GM10248 (cell line): Measurements from ENCODE around the gene RSPH9.

ENCODE experiments used
- CTCF ChIA-PET: fragments of 300-600 bp; sonication (Branson Sonifier 250); formaldehyde crosslinking; extraction: SDS; loops from one replicate; lab custom pipeline; 2021; ENCODE audit warnings: antibody characterized with exemption; lab: Yijun Ruan, JAX
- POLR2A ChIA-PET: fragments of 350-650 bp; sonication (Branson Sonifier 250); formaldehyde crosslinking; extraction: SDS; loops from one replicate; lab custom pipeline; 2020; ENCODE audit warnings: antibody characterized with exemption; lab: Yijun Ruan, JAX
- DNase-seq: peaks from one replicate; pipeline ENCODE4 v3.0.0; 2012; ENCODE audit errors: extremely low spot score
- TF ChIP-seq, protein P1 (sequence below): IDR thresholded peaks from 2 replicates; pipeline ENCODE4 v1.5.1; 2012; ENCODE audit warnings: mild to moderate bottlenecking, low read depth; ENCODE audit errors: extremely low read depth, missing control alignments, control extremely low read depth

RSPH9 gene

DNA sequence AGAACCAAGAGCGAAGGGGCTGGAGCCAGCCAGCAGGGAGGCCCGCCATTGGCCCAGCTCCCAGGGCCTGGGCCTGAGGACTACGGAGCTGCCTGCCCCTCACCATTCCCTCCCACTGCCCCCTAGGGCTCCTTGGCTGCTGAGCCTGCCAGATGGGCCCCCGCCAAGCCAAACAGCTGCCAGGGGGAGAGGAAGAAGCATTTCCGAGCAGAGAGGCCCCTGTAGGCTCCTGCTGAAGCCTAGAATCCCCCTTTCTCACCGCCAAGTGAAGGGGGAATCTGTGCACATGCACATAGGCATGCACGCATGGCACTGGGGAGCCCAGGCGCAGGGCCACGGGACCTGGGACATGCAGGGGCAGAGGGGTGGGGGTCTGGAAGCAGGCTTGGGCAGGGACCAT is 71.3 kb downstream of the RSPH9 start:
- POLR2A ChIA-PET, result no interaction called here
- TF ChIP-seq, protein P1, sequence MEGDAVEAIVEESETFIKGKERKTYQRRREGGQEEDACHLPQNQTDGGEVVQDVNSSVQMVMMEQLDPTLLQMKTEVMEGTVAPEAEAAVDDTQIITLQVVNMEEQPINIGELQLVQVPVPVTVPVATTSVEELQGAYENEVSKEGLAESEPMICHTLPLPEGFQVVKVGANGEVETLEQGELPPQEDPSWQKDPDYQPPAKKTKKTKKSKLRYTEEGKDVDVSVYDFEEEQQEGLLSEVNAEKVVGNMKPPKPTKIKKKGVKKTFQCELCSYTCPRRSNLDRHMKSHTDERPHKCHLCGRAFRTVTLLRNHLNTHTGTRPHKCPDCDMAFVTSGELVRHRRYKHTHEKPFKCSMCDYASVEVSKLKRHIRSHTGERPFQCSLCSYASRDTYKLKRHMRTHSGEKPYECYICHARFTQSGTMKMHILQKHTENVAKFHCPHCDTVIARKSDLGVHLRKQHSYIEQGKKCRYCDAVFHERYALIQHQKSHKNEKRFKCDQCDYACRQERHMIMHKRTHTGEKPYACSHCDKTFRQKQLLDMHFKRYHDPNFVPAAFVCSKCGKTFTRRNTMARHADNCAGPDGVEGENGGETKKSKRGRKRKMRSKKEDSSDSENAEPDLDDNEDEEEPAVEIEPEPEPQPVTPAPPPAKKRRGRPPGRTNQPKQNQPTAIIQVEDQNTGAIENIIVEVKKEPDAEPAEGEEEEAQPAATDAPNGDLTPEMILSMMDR, result no peak
- no peak for DNase-seq
- CTCF ChIA-PET, result interaction anchor here (0.8 to 1.6 kb wide), 3 partner anchors 47 to 358 kb away, joined by 3 to 4 read pairs (median 3); no protein-coding TSS in a partner anchor

DNA sequence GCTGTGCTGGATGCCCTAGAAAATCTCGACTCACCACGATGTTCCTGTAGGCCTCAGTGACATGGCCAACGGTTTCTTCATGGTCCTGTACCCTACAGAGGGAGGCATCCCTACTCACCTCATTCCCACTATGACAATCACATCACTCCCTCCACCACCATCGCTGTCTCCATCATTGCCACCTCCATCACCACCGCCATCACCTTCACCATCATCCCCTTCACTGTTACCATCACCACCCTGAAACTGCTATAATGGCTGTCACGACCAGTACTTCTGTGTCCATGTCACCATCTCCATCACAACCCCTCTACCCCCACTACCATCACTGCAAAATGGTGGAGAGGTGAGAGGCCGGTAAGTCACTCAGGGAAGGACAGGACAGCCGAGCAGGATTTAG is 72.6 kb downstream of the RSPH9 start:
- no peak for DNase-seq
- ChIA-PET CTCF (no interaction called here), POLR2A (no interaction called here)
- TF ChIP-seq, protein P1, result no peak

DNA sequence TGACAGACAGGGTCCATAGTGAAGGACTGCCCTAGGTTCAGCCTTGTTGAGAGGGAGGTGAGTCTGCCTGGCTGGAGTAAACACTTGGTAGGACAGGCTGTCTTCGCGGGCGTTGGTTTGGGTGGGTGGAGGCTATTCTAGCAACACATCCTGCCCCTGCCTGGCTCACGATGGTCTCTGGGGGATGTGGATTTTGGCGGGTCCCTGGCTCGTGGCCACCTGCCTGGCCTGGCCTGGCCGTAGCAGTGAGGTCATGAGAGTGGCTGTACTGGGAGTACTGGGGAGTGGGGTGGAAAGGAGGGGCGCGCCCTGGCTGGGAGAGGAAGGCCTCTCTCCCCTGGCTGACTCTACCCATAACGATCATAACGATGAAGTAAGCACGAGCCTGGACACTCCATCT is 73.0 kb downstream of the RSPH9 start:
- no peak for DNase-seq
- CTCF ChIA-PET, result interaction anchor here (1.1 kb wide), 1 partner anchor 51 kb away, joined by 3 read pairs; no protein-coding TSS in a partner anchor
- POLR2A ChIA-PET, result no interaction called here
- TF ChIP-seq, protein P1, result no peak

DNA sequence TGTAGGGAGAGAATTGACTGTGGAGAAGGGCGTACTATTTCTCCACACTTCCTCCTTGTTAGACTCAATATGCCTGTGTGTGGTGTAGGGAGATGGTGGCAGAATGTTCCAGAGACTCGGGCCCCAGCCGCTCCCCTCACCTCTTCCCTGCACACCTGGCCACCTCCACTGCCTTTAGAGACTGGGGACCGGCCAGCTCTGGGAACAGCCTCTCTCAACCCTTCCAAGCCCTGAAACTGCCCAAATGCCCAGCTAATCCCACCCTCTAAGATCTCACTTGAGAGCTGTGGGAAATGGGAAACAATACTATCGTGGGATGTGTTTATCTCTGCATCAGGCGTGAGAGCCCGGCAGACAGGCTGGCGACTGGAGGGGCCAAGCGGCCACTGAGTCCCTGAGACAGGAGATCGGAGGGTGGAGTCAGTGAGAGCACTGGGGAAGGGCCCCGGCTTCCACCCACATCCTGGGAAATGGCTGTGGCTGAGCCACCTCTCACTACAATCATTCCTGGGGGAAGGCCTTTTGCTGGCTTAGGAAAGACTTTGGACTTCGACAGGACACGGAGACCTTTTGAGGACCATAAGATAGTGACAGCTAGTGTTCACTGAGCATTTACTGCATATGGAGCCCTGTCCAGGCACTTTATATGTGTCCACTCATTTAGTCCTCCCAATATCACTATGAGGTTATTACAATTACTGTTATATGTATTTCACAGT is 73.7 kb downstream of the RSPH9 start:
- ChIA-PET CTCF (interaction anchor here (1.1 to 2.0 kb wide), 5 partner anchors 21 to 360 kb away, joined by 3 to 5 read pairs (median 5); no protein-coding TSS in a partner anchor), POLR2A (no interaction called here)
- no peak for DNase-seq
- TF ChIP-seq, protein P1, result no peak

DNA sequence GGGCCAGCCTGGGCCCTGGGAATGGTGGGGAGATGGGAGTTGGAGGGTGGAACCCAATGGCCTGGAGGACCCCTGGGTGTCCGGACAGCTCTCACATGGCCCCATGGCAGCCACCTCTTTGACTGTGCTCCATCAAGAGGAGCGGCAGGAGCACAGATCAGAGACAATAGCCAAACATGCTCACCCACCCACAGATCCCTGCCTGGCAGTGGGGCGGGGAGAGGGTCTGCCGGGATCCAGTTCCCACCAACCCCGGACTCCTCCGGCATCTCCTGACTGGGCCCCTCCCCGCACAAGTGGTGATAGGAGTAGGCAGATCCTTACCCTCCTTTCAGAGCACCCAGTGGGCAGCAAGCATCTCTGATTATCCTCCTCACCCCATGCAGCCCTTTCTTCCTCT is 74.7 kb downstream of the RSPH9 start:
- TF ChIP-seq, protein P1, result no peak
- DNase-seq, result no peak
- CTCF ChIA-PET, result interaction anchor here (1.0 to 3.2 kb wide), 7 partner anchors 20 to 359 kb away, joined by 3 to 15 read pairs (median 5); partner anchors contain the start of gene VEGFA
- POLR2A ChIA-PET, result no interaction called here

DNA sequence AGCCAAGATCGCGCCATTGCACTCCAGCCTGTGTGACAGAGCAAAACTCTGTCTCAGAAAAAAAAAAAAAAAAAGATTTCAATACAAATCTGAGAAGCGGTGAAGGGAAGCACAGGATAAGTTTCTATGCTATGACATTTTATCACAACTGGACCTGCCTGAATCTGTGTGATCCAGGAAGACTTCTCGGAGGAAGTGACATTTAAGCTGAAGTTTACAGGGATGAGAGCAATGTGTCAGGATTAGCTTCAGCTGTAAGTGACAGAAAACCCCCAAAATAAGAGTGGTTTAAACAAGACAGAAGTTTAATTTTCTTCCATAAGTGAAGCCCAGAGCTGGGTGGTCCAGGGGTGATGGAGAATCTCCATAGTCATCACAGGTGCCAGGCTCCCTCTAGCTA is 76.2 kb downstream of the RSPH9 start:
- DNase-seq, result no peak
- POLR2A ChIA-PET, result no interaction called here

More for the DNA sequence above, 76.2 kb downstream of the RSPH9 start:
- CTCF ChIA-PET, result interaction anchor here (0.7 to 3.2 kb wide), 10 partner anchors 10 to 358 kb away, joined by 3 to 15 read pairs (median 4); partner anchors contain the start of gene VEGFA
- TF ChIP-seq, protein P1, result no peak
